Body of pancreas (tissue), 4 donors: Measurements from ENCODE around the gene DCAF7. TPM values are rescaled to one million over a fixed set of nuclear protein-coding genes. Genes with fewer than 3 reads are reported as not detected.
A peak's percentile ranks its signal among the peaks of the same experiment; 100 is the strongest.

Experiments used
- ATAC-seq: fragments of 150-250 bp; one replicate; pipeline ENCODE4 v1.9.1; 2016
- DNase-seq, 4 donors: peaks; one replicate each; pipeline ENCODE4 v3.0.0-alpha.2; 2019
- H3K27ac ChIP-seq, 4 donors: fragments of 200-600 bp; sonication (generic); 1 replicate in 3 of 4; 2 replicates in 1 of 4; pipeline versions ENCODE4 v1.5.1 to v1.6.1; 2016 to 2019; ENCODE audit warnings: mild to moderate bottlenecking in 1 of 4, mixed read lengths in 1 of 4, moderate library complexity in 1 of 4
- H3K27me3 ChIP-seq, 2 donors: fragments of 200-600 bp; sonication (generic); one replicate each; pipeline ENCODE4 v1.6.0; 2016; ENCODE audit warnings: mild to moderate bottlenecking in 1 of 2
- H3K36me3 ChIP-seq, 2 donors: fragments of 200-600 bp; sonication (generic); replicated peaks in 1 of 2; 2 replicates each; pipeline ENCODE4 v1.5.1; 2016; ENCODE audit warnings: low read depth in 2 of 2; ENCODE audit not compliant: insufficient read depth in 1 of 2
- H3K4me1 ChIP-seq: fragments of 200-600 bp; sonication (generic); one replicate; pipeline ENCODE4 v1.6.0; 2016
- H3K4me3 ChIP-seq, 2 donors: fragments of 200-600 bp; sonication (generic); 1 replicate in 1 of 2; 2 replicates in 1 of 2; pipeline ENCODE4 v1.5.1; 2016 to 2019
- H3K9me3 ChIP-seq, 3 donors: fragments of 200-600 bp; sonication (generic); 1 replicate in 2 of 3; 2 replicates in 1 of 3; pipeline ENCODE4 v1.5.1; 2016
- CTCF ChIP-seq, 7 experiments: fragments of 450-650 bp in 4 of 7; fragments of 200-600 bp in 3 of 7; sonication (generic) in 3 of 7; IDR thresholded peaks; one replicate each; pipeline ENCODE4 v1.5.1; 2016 to 2019; ENCODE audit warnings: antibody characterized with exemption in 7 of 7
- POLR2A ChIP-seq, 3 donors: fragments of 450-650 bp; IDR thresholded peaks; one replicate each; pipeline ENCODE4 v1.6.1; 2016; ENCODE audit warnings: antibody characterized with exemption in 3 of 3, mild to moderate bottlenecking in 2 of 3
- WGBS, 2 donors: methylation state at CpG; one replicate each; pipeline ENCODE4 v1.1.5; 2017; 5-methylcytosine and 5-hydroxymethylcytosine counted together
- intact Hi-C: fragments of 100-400 bp; cut with DNase I; formaldehyde crosslinking; loops from one replicate; pipeline ENCODE4 v1.15.1; 2023
- total RNA-seq, 2 donors: library from RNA; depleted of rRNA; stranded (reverse); fragments of >200 nt; gene quantifications; one replicate each; pipeline ENCODE4 v1.1.0, GENCODE V29; 2016

Gene DCAF7
- total RNA-seq, 2 donors from 2014 or later = 16.8 to 16.9 TPM

- intact Hi-C loops = no loop called here
- TF ChIP-seq POLR2A (IDR thresholded peaks at IDR 0.05) (no peak), CTCF (IDR thresholded peaks at IDR 0.05) (no peak)
- ATAC-seq = no peak
Observed at GRCh38 chr17:63578027-63578768, 27.9 kb downstream of the DCAF7 start.

GRCh38 chr17:63578769-63579111 is 28.5 kb downstream of the DCAF7 start:
- TF ChIP-seq POLR2A (IDR thresholded peaks at IDR 0.05) = no peak
- TF ChIP-seq CTCF (IDR thresholded peaks at IDR 0.05) = no peak
- intact Hi-C loops = no loop called here

More at GRCh38 chr17:63578027-63578768, 27.9 kb downstream of the DCAF7 start:
- WGBS, 2 donors = 76 to 89% methylated on average over 7 of the region's 7 CpGs
- Histone ChIP-seq H3K4me3 (no peak overlapping the region), H3K27me3 (no peaks in the 10 kb centered on the region), H3K9me3 (no peaks in the 10 kb centered on the region), H3K4me1 (peaks cover 26% of the 10 kb centered on the region), H3K27ac (no peak overlapping the region), H3K36me3 (peaks cover 0 to 3% of the 10 kb centered on the region in 2 donors)
- DNase-seq = no peak

GRCh38 chr17:63579633-63580032 is 29.4 kb downstream of the DCAF7 start:
- no peak overlapping the region for H3K4me3 ChIP-seq
- intact Hi-C loops = no loop called here
- no peaks in the 10 kb centered on the region for H3K27me3 ChIP-seq
- peaks cover 26% of the 10 kb centered on the region for H3K4me1 ChIP-seq
- TF ChIP-seq POLR2A (IDR thresholded peaks at IDR 0.05) = no peak
- TF ChIP-seq CTCF (IDR thresholded peaks at IDR 0.05) = no peak
- 54 to 57% methylated on average over 11 of the region's 11 CpGs for WGBS, 2 donors
- peaks cover 0 to 9% of the 10 kb centered on the region in 2 donors for H3K36me3 ChIP-seq
- no peaks in the 10 kb centered on the region for H3K9me3 ChIP-seq
- H3K27ac ChIP-seq = peak overlapping the region in 2 of 4 donors; percentile 4 to 53
- no peak for ATAC-seq
- DNase-seq = peak in 3 of 4 donors; percentile 22 to 49 (median 34)

More at GRCh38 chr17:63578769-63579111, 28.5 kb downstream of the DCAF7 start:
- Histone ChIP-seq H3K27ac (peak overlapping the region in 2 of 4 donors; percentile 4 to 53), H3K36me3 (peaks cover 0 to 6% of the 10 kb centered on the region in 2 donors), H3K4me3 (no peak overlapping the region), H3K9me3 (no peaks in the 10 kb centered on the region), H3K4me1 (peaks cover 26% of the 10 kb centered on the region), H3K27me3 (no peaks in the 10 kb centered on the region)
- 52 to 66% methylated on average over 5 of the region's 5 CpGs for WGBS, 2 donors
- ATAC-seq (no peak), DNase-seq (no peak)

GRCh38 chr17:63587770-63588169 is 37.5 kb downstream of the DCAF7 start:
- no peak overlapping the region for H3K4me3 ChIP-seq
- ATAC-seq (no peak), DNase-seq (no peak)
- 95 to 96% methylated on average over 5 of the region's 5 CpGs for WGBS, 2 donors
- TF ChIP-seq CTCF (IDR thresholded peaks at IDR 0.05) (no peak), POLR2A (IDR thresholded peaks at IDR 0.05) (no peak)
- no peaks in the 10 kb centered on the region for H3K27me3 ChIP-seq
- intact Hi-C loops = no loop called here
- peaks cover 3 to 31% of the 10 kb centered on the region in 2 donors for H3K36me3 ChIP-seq
- no peaks in the 10 kb centered on the region for H3K9me3 ChIP-seq
- H3K4me1 ChIP-seq = no peaks in the 10 kb centered on the region
- H3K27ac ChIP-seq = no peak overlapping the region

GRCh38 chr17:63588797-63589196 is 38.5 kb downstream of the DCAF7 start:
- no peak overlapping the region for H3K27ac ChIP-seq
- H3K4me1 ChIP-seq = no peaks in the 10 kb centered on the region
- no peak overlapping the region for H3K4me3 ChIP-seq
- no peaks in the 10 kb centered on the region for H3K27me3 ChIP-seq
- H3K9me3 ChIP-seq = no peaks in the 10 kb centered on the region
- ATAC-seq (no peak), DNase-seq (no peak)
- H3K36me3 ChIP-seq = peaks cover 3 to 25% of the 10 kb centered on the region in 2 donors
- whole genome bisulfite sequencing, 2 donors = 84 to 91% methylated on average over 11 of the region's 11 CpGs
- TF ChIP-seq CTCF (IDR thresholded peaks at IDR 0.05) = no peak
- no peak for TF ChIP-seq POLR2A (IDR thresholded peaks at IDR 0.05)
- intact Hi-C loops = no loop called here
